GM20000 (cell line): Measurements from ENCODE around the gene CTNNA2.

Experiments used
- DNase-seq: peaks from one replicate; pipeline ENCODE4 v3.0.0; 2012; ENCODE audit warnings: low spot score
- TF ChIP-seq, protein P1 (sequence below): IDR thresholded peaks from 2 replicates; pipeline ENCODE4 v1.5.1; 2012; ENCODE audit warnings: mild to moderate bottlenecking, control low read depth; ENCODE audit errors: extremely low read depth, missing control alignments

CTNNA2 gene

DNA sequence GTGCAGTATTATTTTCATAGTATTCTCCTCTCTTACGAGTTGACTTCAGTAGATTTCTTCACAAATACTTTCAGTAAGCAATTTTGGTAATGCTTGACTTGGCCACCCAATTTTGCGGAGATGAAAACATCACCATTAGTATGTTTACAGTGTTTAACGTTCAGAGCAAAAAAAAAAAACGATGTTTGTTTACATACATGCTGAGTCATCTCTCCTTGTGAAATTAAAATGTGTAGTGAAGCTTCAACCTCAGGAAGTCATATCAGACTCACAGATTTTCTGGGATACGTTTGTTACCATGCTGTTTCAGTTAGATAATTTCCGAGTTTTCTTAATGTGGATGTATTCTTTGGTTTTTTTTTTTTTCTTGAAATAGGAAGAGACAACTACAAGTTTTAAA, 100.1 kb downstream of the CTNNA2 start:
- no peak for DNase-seq
- TF ChIP-seq, protein P1, sequence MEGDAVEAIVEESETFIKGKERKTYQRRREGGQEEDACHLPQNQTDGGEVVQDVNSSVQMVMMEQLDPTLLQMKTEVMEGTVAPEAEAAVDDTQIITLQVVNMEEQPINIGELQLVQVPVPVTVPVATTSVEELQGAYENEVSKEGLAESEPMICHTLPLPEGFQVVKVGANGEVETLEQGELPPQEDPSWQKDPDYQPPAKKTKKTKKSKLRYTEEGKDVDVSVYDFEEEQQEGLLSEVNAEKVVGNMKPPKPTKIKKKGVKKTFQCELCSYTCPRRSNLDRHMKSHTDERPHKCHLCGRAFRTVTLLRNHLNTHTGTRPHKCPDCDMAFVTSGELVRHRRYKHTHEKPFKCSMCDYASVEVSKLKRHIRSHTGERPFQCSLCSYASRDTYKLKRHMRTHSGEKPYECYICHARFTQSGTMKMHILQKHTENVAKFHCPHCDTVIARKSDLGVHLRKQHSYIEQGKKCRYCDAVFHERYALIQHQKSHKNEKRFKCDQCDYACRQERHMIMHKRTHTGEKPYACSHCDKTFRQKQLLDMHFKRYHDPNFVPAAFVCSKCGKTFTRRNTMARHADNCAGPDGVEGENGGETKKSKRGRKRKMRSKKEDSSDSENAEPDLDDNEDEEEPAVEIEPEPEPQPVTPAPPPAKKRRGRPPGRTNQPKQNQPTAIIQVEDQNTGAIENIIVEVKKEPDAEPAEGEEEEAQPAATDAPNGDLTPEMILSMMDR = no peak

DNA sequence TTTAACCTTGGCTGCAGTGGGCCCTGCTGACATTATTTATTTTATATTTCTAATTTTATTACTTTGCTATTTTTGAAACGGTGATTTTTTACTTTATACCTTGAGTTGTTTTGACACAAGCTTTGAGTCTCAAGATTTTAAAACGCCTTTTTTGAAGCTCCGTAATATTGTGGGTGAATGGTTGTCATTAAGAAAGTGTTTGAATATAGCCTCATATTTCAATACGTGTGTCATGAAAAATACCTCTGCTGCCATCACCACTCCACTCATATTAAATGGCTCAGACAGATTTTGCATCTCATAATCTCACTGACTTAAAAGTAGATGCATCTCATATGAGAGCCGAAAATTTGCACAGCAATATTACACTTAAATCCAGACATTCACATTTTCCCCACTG, 106.6 kb downstream of the CTNNA2 start:
- TF ChIP-seq, protein P1 = no peak
- no peak for DNase-seq

- DNase-seq = no peak
- TF ChIP-seq, protein P1 = no peak
These were observed 107.1 kb downstream of the CTNNA2 start for GRCh38 chr2:79619976-79620375.

GRCh38 chr2:79620679-79621078, 107.8 kb downstream of the CTNNA2 start:
- TF ChIP-seq, protein P1 = no peak

DNA sequence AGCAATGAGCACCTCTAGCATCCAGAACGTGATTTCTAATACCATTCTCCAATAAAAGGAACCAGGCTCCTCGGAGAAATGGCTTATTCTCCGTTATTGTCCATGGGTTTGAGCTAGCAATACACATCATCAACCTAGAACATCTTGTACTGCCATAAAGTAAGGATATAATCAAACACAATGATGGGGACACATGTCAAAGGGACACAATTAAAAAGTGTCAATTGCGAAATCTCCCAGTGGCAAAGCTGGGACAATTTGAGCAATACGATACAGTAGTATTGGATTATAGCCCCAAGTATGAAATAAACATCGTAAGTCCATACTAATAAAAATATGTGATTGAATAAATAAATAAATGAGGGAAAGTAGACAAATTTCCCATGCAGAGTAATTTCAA, 108.4 kb downstream of the CTNNA2 start:
- TF ChIP-seq, protein P1 = no peak
- DNase-seq = no peak

More at GRCh38 chr2:79620679-79621078, 107.8 kb downstream of the CTNNA2 start:
- DNase-seq = no peak

- TF ChIP-seq, protein P1 = no peak
- no peak for DNase-seq
These were observed 108.9 kb downstream of the CTNNA2 start for GRCh38 chr2:79621755-79622154.

GRCh38 chr2:79622508-79622907, 109.7 kb downstream of the CTNNA2 start:
- no peak for DNase-seq
- TF ChIP-seq, protein P1 = no peak

GRCh38 chr2:79627237-79627636, 114.4 kb downstream of the CTNNA2 start:
- TF ChIP-seq, protein P1 = no peak
- DNase-seq = no peak
